Liver (tissue), 9 donors: ENCODE results near the gene TSPYL2. TPM values are rescaled to one million over a fixed set of nuclear protein-coding genes. Genes with fewer than 3 reads are reported as not detected.

Experiments used
- DNase-seq: peaks from one replicate; pipeline ENCODE4 v3.0.0-alpha.2; 2017; ENCODE audit warnings: low spot score
- H3K27ac ChIP-seq, 2 donors: one replicate each; pipeline ENCODE4 v1.7.0; 2013; ENCODE audit warnings: inconsistent platforms in 2 of 2, low read length in 2 of 2, control low read depth in 1 of 2, low read depth in 1 of 2, mild to moderate bottlenecking in 1 of 2
- H3K27me3 ChIP-seq, 4 donors: one replicate each; pipeline versions ENCODE4 v1.6.1 to v1.7.0; 2013; ENCODE audit warnings: low read length in 3 of 4, inconsistent platforms in 1 of 4, mild to moderate bottlenecking in 1 of 4, moderate library complexity in 1 of 4; ENCODE audit not compliant: control insufficient read depth in 4 of 4, insufficient read depth in 4 of 4
- H3K36me3 ChIP-seq, 4 donors: one replicate each; pipeline versions ENCODE4 v1.6.1 to v1.7.0; 2013; ENCODE audit warnings: low read length in 3 of 4, mild to moderate bottlenecking in 3 of 4, low read depth in 1 of 4, moderate library complexity in 1 of 4; ENCODE audit not compliant: control insufficient read depth in 4 of 4, insufficient read depth in 3 of 4
- H3K4me1 ChIP-seq, 4 donors: one replicate each; pipeline versions ENCODE4 v1.6.1 to v1.7.0; 2013; ENCODE audit warnings: low read length in 3 of 4, mild to moderate bottlenecking in 3 of 4, moderate library complexity in 1 of 4; ENCODE audit not compliant: control insufficient read depth in 4 of 4, insufficient read depth in 4 of 4
- H3K4me3 ChIP-seq, 3 donors: one replicate each; pipeline versions ENCODE4 v1.6.1 to v1.7.0; 2013; ENCODE audit warnings: low read length in 3 of 3, control low read depth in 1 of 3, low read depth in 1 of 3, mild to moderate bottlenecking in 1 of 3
- H3K9ac ChIP-seq, 2 donors: one replicate each; pipeline ENCODE4 v1.7.0; 2013; ENCODE audit warnings: low read length in 2 of 2, mild to moderate bottlenecking in 2 of 2, moderate library complexity in 2 of 2, control low read depth in 1 of 2, low read depth in 1 of 2
- H3K9me3 ChIP-seq, 4 donors: one replicate each; pipeline versions ENCODE4 v1.6.1 to v1.7.0; 2013; ENCODE audit warnings: low read length in 3 of 4; ENCODE audit not compliant: control insufficient read depth in 4 of 4
- EGR1 ChIP-seq, 2 donors: IDR thresholded peaks; 2 replicates each; pipeline ENCODE4 v1.6.1; 2016 to 2018; ENCODE audit warnings: antibody characterized with exemption in 2 of 2, low read depth in 2 of 2
- FOXA1 ChIP-seq: IDR thresholded peaks from 2 replicates; pipeline ENCODE4 v1.6.1; 2016; ENCODE audit warnings: antibody characterized with exemption
- GABPA ChIP-seq, 2 donors: IDR thresholded peaks in 1 of 2; conservative IDR thresholded peaks in 1 of 2; 2 replicates each; pipeline ENCODE4 v1.6.1; 2016; ENCODE audit warnings: antibody characterized with exemption in 2 of 2, mild to moderate bottlenecking in 1 of 2, moderate library complexity in 1 of 2
- HNF4A ChIP-seq, 2 donors: conservative IDR thresholded peaks; 2 replicates each; pipeline ENCODE4 v1.6.1; 2016; ENCODE audit warnings: antibody characterized with exemption in 2 of 2, mild to moderate bottlenecking in 2 of 2
- HNF4G ChIP-seq: IDR thresholded peaks from 2 replicates; pipeline ENCODE4 v1.6.1; 2016; ENCODE audit warnings: antibody characterized with exemption
- JUND ChIP-seq, 2 donors: IDR thresholded peaks; 2 replicates each; pipeline ENCODE4 v1.6.1; 2016; ENCODE audit warnings: antibody characterized with exemption in 2 of 2
- NR2F2 ChIP-seq: IDR thresholded peaks from 2 replicates; pipeline ENCODE4 v1.6.1; 2016; ENCODE audit warnings: antibody characterized with exemption
- RAD21 ChIP-seq, 2 donors: IDR thresholded peaks; 2 replicates each; pipeline ENCODE4 v1.6.1; 2016; ENCODE audit warnings: antibody characterized with exemption in 2 of 2, mild to moderate bottlenecking in 2 of 2
- RXRA ChIP-seq, 2 donors: IDR thresholded peaks; 2 replicates each; pipeline ENCODE4 v1.6.1; 2017 to 2018; ENCODE audit warnings: antibody characterized with exemption in 2 of 2, mild to moderate bottlenecking in 1 of 2
- SP1 ChIP-seq: IDR thresholded peaks from 2 replicates; pipeline ENCODE4 v1.6.1; 2018; ENCODE audit warnings: antibody characterized with exemption, mild to moderate bottlenecking
- YY1 ChIP-seq: IDR thresholded peaks from 2 replicates; pipeline ENCODE4 v1.6.1; 2016; ENCODE audit warnings: antibody characterized with exemption, mild to moderate bottlenecking
- ZBTB33 ChIP-seq: IDR thresholded peaks from 2 replicates; pipeline ENCODE4 v1.6.1; 2016; ENCODE audit warnings: antibody characterized with exemption
- WGBS: extraction: QIAGEN DNeasy Blood & Tissue Kit; methylation state at CpG from one replicate; pipeline ENCODE4 v1.1.7; 2013; 5-methylcytosine and 5-hydroxymethylcytosine counted together
- polyA plus RNA-seq, 2 donors: library from polyadenylated mRNA; stranded (reverse) in 1 of 2; unstranded in 1 of 2; fragments of 200-250 nt in 1 of 2; fragments of >200 nt in 1 of 2; fragmentation: Nextera tagmentation in 1 of 2; extraction: Ambion mirVana in 1 of 2; gene quantifications; one replicate each; pipeline versions ENCODE4 v1.2.1 to v1.2.3, GENCODE V29; 2013 to 2015
- total RNA-seq, 2 donors: library from RNA; depleted of rRNA; stranded (reverse); fragments of >200 nt; gene quantifications; one replicate each; pipeline ENCODE4 v1.2.3, GENCODE V29; 2014
- TF ChIP-seq, protein P1 (sequence below): IDR thresholded peaks from 2 replicates; pipeline ENCODE4 v1.6.1; 2016; ENCODE audit warnings: antibody characterized with exemption, mild to moderate bottlenecking
- donor health status: healthy.
- donor health status: healthy.
- donor health status: healthy.
- donor health status: healthy.
- donor health status: healthy.

The TSPYL2 gene
- total and polyA plus RNA-seq, 4 donors, result 2.5 to 8.0 (median 4.8) TPM

GRCh38 chrX:53072418-53073114 is 9.6 kb upstream of the TSPYL2 start:
- no peak for TF ChIP-seq JUND (IDR thresholded peaks at IDR 0.05)
- TF ChIP-seq ZBTB33, result no peak
- TF ChIP-seq RAD21 (IDR thresholded peaks at IDR 0.05), result no peak
- TF ChIP-seq SP1, result no peak
- TF ChIP-seq HNF4A (conservative IDR thresholded peaks at IDR 0.05), result no peak
- no peak for TF ChIP-seq GABPA (IDR thresholded peaks at IDR 0.05 in 1 of 2, conservative IDR thresholded peaks at IDR 0.05 in 1 of 2)
- no peak for TF ChIP-seq EGR1 (IDR thresholded peaks at IDR 0.05; ENCODE audit: low read depth in 2 of 2)
- TF ChIP-seq, protein P1, sequence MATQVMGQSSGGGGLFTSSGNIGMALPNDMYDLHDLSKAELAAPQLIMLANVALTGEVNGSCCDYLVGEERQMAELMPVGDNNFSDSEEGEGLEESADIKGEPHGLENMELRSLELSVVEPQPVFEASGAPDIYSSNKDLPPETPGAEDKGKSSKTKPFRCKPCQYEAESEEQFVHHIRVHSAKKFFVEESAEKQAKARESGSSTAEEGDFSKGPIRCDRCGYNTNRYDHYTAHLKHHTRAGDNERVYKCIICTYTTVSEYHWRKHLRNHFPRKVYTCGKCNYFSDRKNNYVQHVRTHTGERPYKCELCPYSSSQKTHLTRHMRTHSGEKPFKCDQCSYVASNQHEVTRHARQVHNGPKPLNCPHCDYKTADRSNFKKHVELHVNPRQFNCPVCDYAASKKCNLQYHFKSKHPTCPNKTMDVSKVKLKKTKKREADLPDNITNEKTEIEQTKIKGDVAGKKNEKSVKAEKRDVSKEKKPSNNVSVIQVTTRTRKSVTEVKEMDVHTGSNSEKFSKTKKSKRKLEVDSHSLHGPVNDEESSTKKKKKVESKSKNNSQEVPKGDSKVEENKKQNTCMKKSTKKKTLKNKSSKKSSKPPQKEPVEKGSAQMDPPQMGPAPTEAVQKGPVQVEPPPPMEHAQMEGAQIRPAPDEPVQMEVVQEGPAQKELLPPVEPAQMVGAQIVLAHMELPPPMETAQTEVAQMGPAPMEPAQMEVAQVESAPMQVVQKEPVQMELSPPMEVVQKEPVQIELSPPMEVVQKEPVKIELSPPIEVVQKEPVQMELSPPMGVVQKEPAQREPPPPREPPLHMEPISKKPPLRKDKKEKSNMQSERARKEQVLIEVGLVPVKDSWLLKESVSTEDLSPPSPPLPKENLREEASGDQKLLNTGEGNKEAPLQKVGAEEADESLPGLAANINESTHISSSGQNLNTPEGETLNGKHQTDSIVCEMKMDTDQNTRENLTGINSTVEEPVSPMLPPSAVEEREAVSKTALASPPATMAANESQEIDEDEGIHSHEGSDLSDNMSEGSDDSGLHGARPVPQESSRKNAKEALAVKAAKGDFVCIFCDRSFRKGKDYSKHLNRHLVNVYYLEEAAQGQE, result no peak
- no peak for TF ChIP-seq NR2F2
- TF ChIP-seq FOXA1, result no peak
- no peaks in the 10 kb centered on the region for H3K36me3 ChIP-seq
- no peaks in the 10 kb centered on the region for H3K27me3 ChIP-seq
- WGBS, result 83% methylated on average over 9 of the region's 9 CpGs
- no peak overlapping the region for H3K4me3 ChIP-seq
- H3K9me3 ChIP-seq, result peaks cover 0 to 2% (median 0%) of the 10 kb centered on the region in 4 donors
- peaks cover 2 to 10% (median 5%) of the 10 kb centered on the region in 4 donors for H3K4me1 ChIP-seq
- H3K27ac ChIP-seq, result no peak overlapping the region
- peak overlapping the region; percentile 42 to 47 for H3K9ac ChIP-seq
- DNase-seq, result no peak

GRCh38 chrX:53073115-53073586 is 9.0 kb upstream of the TSPYL2 start:
- no peak overlapping the region for H3K4me3 ChIP-seq
- H3K9ac ChIP-seq, result no peak overlapping the region
- DNase-seq, result no peak
- no peaks in the 10 kb centered on the region for H3K27me3 ChIP-seq
- peaks cover 0 to 2% (median 0%) of the 10 kb centered on the region in 4 donors for H3K9me3 ChIP-seq
- H3K27ac ChIP-seq, result no peak overlapping the region
- 69% methylated on average over 6 of the region's 6 CpGs for WGBS
- H3K4me1 ChIP-seq, result peaks cover 2 to 10% (median 5%) of the 10 kb centered on the region in 4 donors
- TF ChIP-seq, protein P1, result no peak
- TF ChIP-seq HNF4G (no peak), YY1 (no peak), RXRA (IDR thresholded peaks at IDR 0.05) (no peak), FOXA1 (no peak), GABPA (IDR thresholded peaks at IDR 0.05 in 1 of 2, conservative IDR thresholded peaks at IDR 0.05 in 1 of 2) (no peak), HNF4A (conservative IDR thresholded peaks at IDR 0.05) (no peak), SP1 (no peak), JUND (IDR thresholded peaks at IDR 0.05) (no peak), NR2F2 (no peak)
- H3K36me3 ChIP-seq, result no peaks in the 10 kb centered on the region
